Skeletal muscle satellite cell (primary cell): ENCODE results near the gene HIPK1.
"Not testable (repeated sequence)": the region's sequence is repeated elsewhere in the genome, so short reads cannot be mapped to it uniquely, and the experiment has no call there.

ENCODE experiments used
- H3K27me3 ChIP-seq: 2 replicates; pipeline ENCODE4 v1.7.0; 2013; ENCODE audit warnings: low read length; ENCODE audit not compliant: control insufficient read depth, insufficient read depth
- H3K36me3 ChIP-seq: 2 replicates; pipeline ENCODE4 v1.7.0; 2013; ENCODE audit warnings: mild to moderate bottlenecking, control low read depth, low read length; ENCODE audit not compliant: insufficient read depth
- H3K4me1 ChIP-seq: 2 replicates; pipeline ENCODE4 v1.7.0; 2013; ENCODE audit warnings: low read length; ENCODE audit not compliant: control insufficient read depth, insufficient read depth
- H3K4me2 ChIP-seq: 2 replicates; pipeline ENCODE4 v1.7.0; 2013; ENCODE audit warnings: mild to moderate bottlenecking, low read length
- H3K4me3 ChIP-seq: 2 replicates; pipeline ENCODE4 v1.7.0; 2013; ENCODE audit warnings: low read length
- H3K9ac ChIP-seq: 2 replicates; pipeline ENCODE4 v1.7.0; 2013; ENCODE audit warnings: mild to moderate bottlenecking, low read depth, low read length, moderate library complexity
- H3K9me3 ChIP-seq: replicated peaks from 2 replicates; pipeline ENCODE4 v1.7.0; 2013; ENCODE audit warnings: mild to moderate bottlenecking, control low read depth, low read length

HIPK1 gene

DNA sequence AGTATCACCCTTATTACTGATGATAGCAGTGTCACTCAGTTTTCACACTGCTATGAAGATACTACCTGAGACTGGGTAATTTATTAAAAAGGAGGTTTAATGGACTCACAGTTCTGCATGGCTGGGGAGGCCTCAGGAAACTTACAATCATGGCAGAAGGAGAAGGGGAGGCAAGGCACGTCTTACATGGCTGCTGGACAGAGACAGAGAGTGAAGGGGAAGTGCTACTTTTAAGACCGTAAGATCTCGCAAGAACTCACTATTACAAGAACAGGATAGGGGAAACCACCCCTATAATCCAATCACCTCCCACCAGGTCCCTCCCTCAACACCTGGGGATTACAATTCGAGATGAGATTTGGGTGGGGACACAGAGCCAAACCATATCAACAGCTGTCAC is 77.7 kb downstream of the HIPK1 start:
- not testable (repeated sequence) for H3K27me3 ChIP-seq, H3K9ac ChIP-seq, H3K9me3 ChIP-seq, H3K4me3 ChIP-seq, H3K4me2 ChIP-seq, H3K36me3 ChIP-seq
- H3K4me1 ChIP-seq: peaks cover 14% of the 10 kb centered on the region

DNA sequence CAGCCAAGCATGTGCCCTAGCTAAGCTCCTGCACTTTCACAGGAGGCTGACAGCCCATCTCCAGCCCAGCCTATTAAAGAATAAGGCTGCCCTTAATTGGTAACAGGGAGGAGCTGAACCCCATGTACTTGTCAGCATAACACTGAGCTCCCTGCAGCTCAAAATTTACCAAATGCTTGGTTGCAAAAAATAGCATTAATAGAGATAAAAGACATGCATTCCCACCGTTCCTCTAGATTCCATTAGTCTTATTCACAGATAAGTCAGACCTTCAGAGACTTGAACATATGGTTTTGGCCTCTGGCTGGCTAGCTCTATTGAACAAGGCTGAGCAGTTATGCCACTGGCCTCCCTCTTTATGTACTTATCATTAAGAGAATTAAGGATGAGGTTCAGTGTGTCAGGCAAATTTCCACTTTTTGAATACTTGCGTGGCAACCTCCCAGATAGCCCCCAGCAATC is 79.4 kb downstream of the HIPK1 start:
- Histone ChIP-seq H3K27me3 (peaks cover 10% of the 10 kb centered on the region), H3K36me3 (no peaks in the 10 kb centered on the region), H3K9me3 (no peaks in the 10 kb centered on the region), H3K4me1 (peaks cover under 1% of the 10 kb centered on the region), H3K4me3 (no peak overlapping the region), H3K9ac (no peak overlapping the region), H3K4me2 (no peak overlapping the region)

DNA sequence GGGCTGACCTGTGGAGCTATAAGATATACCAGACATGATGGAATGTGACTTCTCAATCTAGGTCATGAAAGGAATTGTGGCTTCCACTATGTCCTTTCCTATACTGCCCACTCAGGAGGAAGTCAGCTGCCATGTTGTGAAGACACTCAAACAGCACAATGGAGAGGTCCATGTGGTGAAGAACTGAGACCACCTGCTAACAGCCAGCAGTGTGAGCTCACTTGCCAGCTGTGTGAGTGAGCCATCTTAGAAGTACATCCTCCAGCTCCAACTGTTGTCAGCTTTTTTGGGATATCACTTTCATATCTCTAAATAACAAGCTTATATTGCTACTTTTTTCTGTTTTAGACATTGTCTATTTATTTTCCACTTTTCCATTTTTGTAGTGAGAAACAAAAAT is 79.9 kb downstream of the HIPK1 start:
- Histone ChIP-seq H3K4me1 (no peaks in the 10 kb centered on the region), H3K4me3 (no peak overlapping the region), H3K9ac (no peak overlapping the region), H3K9me3 (no peaks in the 10 kb centered on the region), H3K27me3 (peaks cover 10% of the 10 kb centered on the region), H3K4me2 (no peak overlapping the region), H3K36me3 (no peaks in the 10 kb centered on the region)

DNA sequence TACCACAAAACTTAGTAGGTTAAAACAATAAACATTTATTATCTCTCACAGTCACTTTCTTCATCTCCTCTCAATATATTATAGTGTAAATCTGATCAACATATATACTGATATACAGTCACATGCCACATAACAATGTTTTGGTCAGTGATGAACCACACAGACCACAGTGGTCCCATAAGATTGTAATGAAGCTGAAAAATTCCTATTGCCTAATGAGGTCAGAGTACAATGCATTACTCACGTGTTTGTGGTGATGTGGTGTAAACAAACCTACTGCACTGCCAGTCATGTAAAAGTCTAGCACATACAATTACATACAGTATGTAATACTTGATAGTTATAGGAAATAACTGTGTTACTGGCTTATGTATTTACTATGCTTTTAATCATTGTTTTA is 80.3 kb downstream of the HIPK1 start:
- Histone ChIP-seq H3K4me3 (no peak overlapping the region), H3K4me1 (no peaks in the 10 kb centered on the region), H3K9ac (no peak overlapping the region), H3K9me3 (no peaks in the 10 kb centered on the region), H3K36me3 (no peaks in the 10 kb centered on the region), H3K27me3 (peaks cover 7% of the 10 kb centered on the region), H3K4me2 (no peak overlapping the region)

DNA sequence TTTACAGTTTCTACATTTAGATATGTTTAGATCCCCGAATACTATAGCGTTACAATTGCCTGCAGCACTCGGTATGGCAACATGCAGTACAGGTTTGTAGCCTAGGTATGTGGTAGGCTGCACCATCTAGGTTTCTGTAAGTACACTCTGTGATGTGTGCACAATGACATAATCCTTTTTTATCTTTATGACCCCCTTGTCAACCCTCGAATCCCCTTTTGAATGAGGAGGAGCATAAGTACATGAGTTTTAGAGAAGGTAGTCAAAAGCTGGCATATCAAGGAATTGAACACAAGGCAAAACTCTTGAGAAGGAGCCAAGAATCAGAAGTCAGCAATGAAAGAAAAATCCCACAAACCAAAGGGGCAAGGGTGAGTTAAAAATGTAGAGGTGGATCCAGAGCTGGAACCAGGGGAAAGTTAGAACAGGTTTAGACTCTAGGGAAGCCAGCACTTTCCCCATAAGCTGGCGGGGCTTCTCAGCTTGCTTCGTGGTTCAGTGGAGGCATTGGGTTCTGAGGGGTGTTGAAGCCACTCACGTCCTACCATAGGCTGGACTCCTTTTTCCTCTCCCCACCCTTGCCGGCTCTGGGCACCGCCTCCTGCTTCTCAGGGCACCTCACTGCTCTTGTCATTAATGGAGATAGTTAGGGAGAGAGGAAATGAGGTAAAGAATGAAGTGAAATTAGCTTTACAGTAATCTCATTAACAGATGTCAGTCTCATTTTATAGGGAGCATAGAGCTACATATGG is 81.5 kb downstream of the HIPK1 start:
- H3K4me2 ChIP-seq: no peak overlapping the region
- no peaks in the 10 kb centered on the region for H3K36me3 ChIP-seq
- no peaks in the 10 kb centered on the region for H3K9me3 ChIP-seq
- H3K9ac ChIP-seq: no peak overlapping the region
- H3K4me1 ChIP-seq: peaks cover 10% of the 10 kb centered on the region
- H3K27me3 ChIP-seq: peaks cover 6% of the 10 kb centered on the region
- H3K4me3 ChIP-seq: no peak overlapping the region

DNA sequence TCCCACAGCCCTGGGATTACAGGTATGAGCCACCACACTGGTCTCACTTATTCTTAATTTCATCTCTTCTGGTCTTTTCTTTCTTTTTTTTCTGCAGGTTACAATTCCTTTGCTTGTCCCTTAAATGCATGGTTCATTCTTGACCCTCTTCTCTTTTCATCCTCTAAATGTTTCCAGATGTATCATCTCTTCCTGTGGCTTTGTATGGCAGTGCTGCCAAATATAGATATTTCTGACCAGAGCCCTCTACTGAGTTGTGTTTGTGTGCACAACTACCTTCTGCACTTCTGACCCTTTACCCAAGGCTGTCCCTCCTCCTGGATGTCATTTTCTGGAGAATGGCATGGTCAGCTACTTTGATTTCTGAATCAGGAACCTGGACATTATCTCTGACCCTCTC is 82.7 kb downstream of the HIPK1 start:
- Histone ChIP-seq H3K4me2 (no peak overlapping the region), H3K4me1 (peaks cover 10% of the 10 kb centered on the region), H3K9me3 (no peaks in the 10 kb centered on the region), H3K9ac (no peak overlapping the region), H3K4me3 (no peak overlapping the region), H3K36me3 (no peaks in the 10 kb centered on the region), H3K27me3 (peaks cover 6% of the 10 kb centered on the region)

DNA sequence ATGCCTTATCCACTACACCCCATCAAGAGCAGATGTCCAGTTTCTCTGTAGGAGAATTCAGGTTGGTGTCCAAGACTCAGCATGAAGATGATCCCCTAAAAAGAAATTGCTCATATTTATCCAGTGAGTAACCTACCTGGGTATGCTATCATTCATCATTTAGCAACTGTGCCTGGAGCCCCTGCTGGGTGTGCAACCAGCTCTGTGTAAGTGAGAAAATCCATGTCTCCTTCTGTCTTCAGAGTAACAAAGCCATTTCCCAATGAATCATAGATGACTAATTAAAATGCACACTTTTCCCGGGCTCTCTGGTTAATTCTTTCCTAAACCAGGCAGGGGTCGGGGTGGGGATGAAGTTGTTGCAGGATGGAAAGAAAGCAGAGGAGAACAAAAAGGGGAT is 86.0 kb downstream of the HIPK1 start:
- no peak overlapping the region for H3K9ac ChIP-seq
- peaks cover 6% of the 10 kb centered on the region for H3K27me3 ChIP-seq
- no peak overlapping the region for H3K4me3 ChIP-seq
- H3K4me2 ChIP-seq: no peak overlapping the region
- no peaks in the 10 kb centered on the region for H3K9me3 ChIP-seq
- H3K36me3 ChIP-seq: no peaks in the 10 kb centered on the region
- H3K4me1 ChIP-seq: peaks cover 10% of the 10 kb centered on the region

DNA sequence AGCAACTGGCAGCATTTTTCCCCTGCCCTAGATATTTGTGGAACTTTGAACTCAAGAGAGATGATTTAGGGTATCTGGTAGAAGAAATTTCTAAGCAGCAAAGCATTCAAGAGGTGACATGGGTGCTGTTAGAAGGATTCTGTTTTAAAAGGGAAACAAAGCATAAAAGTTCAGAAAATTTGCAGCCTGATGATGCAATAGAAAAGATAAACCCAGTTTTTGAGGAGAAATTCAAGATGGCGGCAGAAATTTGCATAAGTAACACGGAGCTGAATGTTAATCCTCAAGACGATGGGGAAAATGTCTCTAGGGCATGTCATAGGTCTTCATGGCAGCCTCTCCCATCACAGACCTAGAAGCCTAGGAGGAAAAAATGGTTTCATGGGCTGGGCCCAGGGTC is 90.6 kb downstream of the HIPK1 start:
- H3K4me2 ChIP-seq, H3K9me3 ChIP-seq, H3K4me3 ChIP-seq, H3K9ac ChIP-seq, H3K36me3 ChIP-seq, H3K27me3 ChIP-seq: not testable (repeated sequence)
- peaks cover 15% of the 10 kb centered on the region for H3K4me1 ChIP-seq

DNA sequence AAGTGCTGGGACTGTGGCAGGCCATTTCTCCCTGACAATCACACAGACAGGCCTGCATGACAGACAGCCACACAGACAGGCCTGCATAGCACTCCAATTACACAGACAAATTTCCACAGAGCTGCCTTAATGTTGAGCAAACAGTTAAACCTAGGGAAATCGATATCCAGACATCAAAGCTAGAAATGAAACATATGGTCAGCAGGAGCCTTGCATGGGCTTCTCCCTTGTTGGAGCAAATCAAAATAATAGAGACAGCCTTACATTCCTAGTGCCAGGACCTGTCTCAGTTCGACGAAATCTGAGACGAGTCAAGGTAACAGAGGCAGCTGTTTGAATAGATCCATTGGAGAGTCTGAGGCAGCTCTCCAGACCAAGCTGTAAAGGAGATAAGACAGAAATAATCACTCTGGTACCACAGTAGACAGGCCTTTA is 92.6 kb downstream of the HIPK1 start:
- no peak overlapping the region for H3K4me2 ChIP-seq
- no peaks in the 10 kb centered on the region for H3K27me3 ChIP-seq
- peaks cover 20% of the 10 kb centered on the region for H3K4me1 ChIP-seq
- no peak overlapping the region for H3K4me3 ChIP-seq
- no peak overlapping the region for H3K9ac ChIP-seq
- no peaks in the 10 kb centered on the region for H3K36me3 ChIP-seq
- H3K9me3 ChIP-seq: no peaks in the 10 kb centered on the region

DNA sequence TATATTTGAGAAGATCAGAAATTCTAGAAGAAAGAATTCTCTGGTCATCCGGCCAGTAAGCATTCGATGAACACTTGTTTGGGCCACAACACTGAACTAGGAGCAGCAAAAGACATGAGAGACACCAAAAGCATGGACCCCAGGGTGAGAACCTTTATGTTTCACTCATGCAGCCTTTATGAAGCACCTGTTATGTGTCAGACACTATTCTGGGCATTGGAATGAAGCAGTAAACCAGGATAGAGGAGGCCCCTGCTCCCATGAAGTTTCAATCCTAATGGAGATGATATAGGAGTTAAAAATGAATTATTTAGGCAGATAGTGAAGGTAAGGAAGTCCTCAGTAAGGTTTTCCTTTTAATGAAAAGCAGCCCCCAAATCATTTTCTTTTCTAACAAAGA is 93.8 kb downstream of the HIPK1 start:
- Histone ChIP-seq H3K4me3 (no peak overlapping the region), H3K4me1 (peaks cover 28% of the 10 kb centered on the region), H3K9ac (no peak overlapping the region), H3K27me3 (no peaks in the 10 kb centered on the region), H3K4me2 (no peak overlapping the region), H3K36me3 (no peaks in the 10 kb centered on the region), H3K9me3 (no peaks in the 10 kb centered on the region)

DNA sequence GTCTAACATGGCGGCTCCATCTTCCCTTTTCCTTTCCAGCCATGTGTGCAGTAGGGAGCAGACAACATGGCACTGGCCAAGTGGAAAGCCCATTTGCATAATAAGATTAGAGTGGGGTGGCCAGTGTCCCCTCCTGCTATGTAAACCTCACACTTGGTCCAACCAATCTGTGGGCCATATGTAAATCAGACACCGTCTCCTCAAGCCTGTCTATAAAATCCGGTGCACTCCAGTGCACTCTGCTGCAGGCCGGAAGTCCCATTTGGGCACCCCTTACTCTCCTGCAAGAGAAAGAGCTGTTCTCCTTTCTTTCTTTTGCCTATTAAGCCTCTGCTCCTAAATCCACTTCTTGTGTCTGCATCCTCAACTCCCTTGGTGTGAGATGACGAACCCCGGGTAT is 94.3 kb downstream of the HIPK1 start:
- Histone ChIP-seq H3K9me3 (no peaks in the 10 kb centered on the region), H3K27me3 (no peaks in the 10 kb centered on the region), H3K4me1 (peaks cover 28% of the 10 kb centered on the region), H3K4me2 (no peak overlapping the region), H3K36me3 (no peaks in the 10 kb centered on the region), H3K9ac (no peak overlapping the region), H3K4me3 (no peak overlapping the region)

DNA sequence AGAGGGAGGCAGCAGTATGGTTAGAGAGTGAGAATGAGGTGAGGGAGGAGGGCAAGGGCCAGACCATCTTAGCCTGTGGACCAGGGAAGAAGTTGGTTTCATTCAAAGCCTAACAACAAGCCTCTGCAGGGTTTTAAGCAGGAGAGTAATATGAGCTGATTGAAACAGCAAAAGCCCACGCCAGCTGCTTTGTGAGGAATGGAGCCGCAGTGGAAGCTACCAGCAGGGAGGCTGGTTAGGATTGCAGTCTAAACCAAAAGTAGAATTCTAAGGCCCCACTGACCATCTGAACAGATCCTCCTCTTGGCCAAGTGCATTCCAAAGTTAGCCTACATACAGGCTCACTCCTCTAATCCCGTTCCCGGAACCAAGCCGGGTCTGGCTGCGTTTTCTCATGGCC is 94.9 kb downstream of the HIPK1 start:
- H3K36me3 ChIP-seq: no peaks in the 10 kb centered on the region
- H3K4me1 ChIP-seq: peaks cover 28% of the 10 kb centered on the region
- H3K9me3 ChIP-seq: no peaks in the 10 kb centered on the region
- H3K27me3 ChIP-seq: no peaks in the 10 kb centered on the region
- H3K4me2 ChIP-seq: peak overlapping the region; percentile 19
- H3K9ac ChIP-seq: no peak overlapping the region
- no peak overlapping the region for H3K4me3 ChIP-seq
